NCI-H146 (cell line): ENCODE results near the gene SLC16A11.
"Not testable (repeated sequence)": the region's sequence is repeated elsewhere in the genome, so short reads cannot be mapped to it uniquely, and the experiment has no call there.

Experiments used
- DNase-seq: peaks from one replicate; lab custom pipeline; 2025; lab: John Stamatoyannopoulos, UW

Gene SLC16A11

GRCh38 chr17:7043497-7044198, at the start of gene SLC16A11:
Gene SLC16A11 (minus strand): TSS chr17:7044092. CDS start chr17:7043513, 579 bp downstream.
- DNase-seq, result peak; percentile 88

- DNase-seq, result not testable (repeated sequence)
Observed at GRCh38 chr17:7091311-7092005, 47.6 kb upstream of the SLC16A11 start.

- DNase-seq, result not testable (repeated sequence)
Observed at GRCh38 chr17:7089570-7089969, 45.7 kb upstream of the SLC16A11 start.

GRCh38 chr17:7088442-7088841, 44.5 kb upstream of the SLC16A11 start:
- DNase-seq, result not testable (repeated sequence)

GRCh38 chr17:7084088-7084487, 40.2 kb upstream of the SLC16A11 start:
- DNase-seq, result no peak

- DNase-seq, result no peak
Observed at GRCh38 chr17:7083592-7083991, 39.7 kb upstream of the SLC16A11 start.

- no peak for DNase-seq
Observed at GRCh38 chr17:7081341-7082062, 37.6 kb upstream of the SLC16A11 start.

- no peak for DNase-seq
Observed at GRCh38 chr17:7080456-7081041, 36.7 kb upstream of the SLC16A11 start.

GRCh38 chr17:7079581-7080455, 35.9 kb upstream of the SLC16A11 start, which contains the start of gene CLEC10A:
Gene CLEC10A (minus strand): TSS chr17:7080251. CDS start chr17:7078812, 1,439 bp downstream.
- DNase-seq, result no peak

GRCh38 chr17:7078711-7079110, 34.8 kb upstream of the SLC16A11 start:
- DNase-seq, result no peak

- no peak for DNase-seq
Observed at GRCh38 chr17:7077911-7078546, 34.1 kb upstream of the SLC16A11 start.

GRCh38 chr17:7074931-7075330, 31.0 kb upstream of the SLC16A11 start:
- no peak for DNase-seq

GRCh38 chr17:7072406-7072805, 28.5 kb upstream of the SLC16A11 start:
- no peak for DNase-seq

- no peak for DNase-seq
Observed at GRCh38 chr17:7070712-7071111, 26.8 kb upstream of the SLC16A11 start.

- DNase-seq, result no peak
Observed at GRCh38 chr17:7068268-7068667, 24.4 kb upstream of the SLC16A11 start.

- DNase-seq, result no peak
Observed at GRCh38 chr17:7067198-7067597, 23.3 kb upstream of the SLC16A11 start.

- DNase-seq, result no peak
Observed at GRCh38 chr17:7064261-7064660, 20.4 kb upstream of the SLC16A11 start.

GRCh38 chr17:7063518-7064094, 19.7 kb upstream of the SLC16A11 start:
- no peak for DNase-seq

GRCh38 chr17:7060165-7060891, 16.4 kb upstream of the SLC16A11 start:
- no peak for DNase-seq
